ENCODE measurements around the gene EPC2.

DNA sequence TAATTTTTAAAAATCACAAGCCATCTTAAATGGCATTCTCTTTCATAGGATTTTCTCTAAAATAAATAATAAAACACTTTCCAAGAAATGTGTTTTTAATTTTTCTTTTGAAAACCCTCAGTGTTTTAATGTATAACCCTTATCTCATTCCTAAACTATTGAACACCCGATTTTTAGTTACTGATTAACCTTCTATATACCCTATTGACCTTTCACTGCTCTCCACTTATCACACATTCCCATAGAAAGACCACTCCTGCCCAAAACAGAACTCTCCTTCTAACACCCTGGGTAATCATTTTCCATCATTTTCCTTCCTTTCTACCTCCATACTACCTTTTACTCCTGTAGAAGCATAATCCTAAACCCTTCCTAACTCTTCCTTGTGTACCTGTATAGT is 102.4 kb downstream of the EPC2 start:
- TF ChIP-seq MYNN (tag by site-specific recombination; IDR thresholded peaks at IDR 0.05; ENCODE audit: borderline replicate concordance), result no peak
- TF ChIP-seq, protein P1, sequence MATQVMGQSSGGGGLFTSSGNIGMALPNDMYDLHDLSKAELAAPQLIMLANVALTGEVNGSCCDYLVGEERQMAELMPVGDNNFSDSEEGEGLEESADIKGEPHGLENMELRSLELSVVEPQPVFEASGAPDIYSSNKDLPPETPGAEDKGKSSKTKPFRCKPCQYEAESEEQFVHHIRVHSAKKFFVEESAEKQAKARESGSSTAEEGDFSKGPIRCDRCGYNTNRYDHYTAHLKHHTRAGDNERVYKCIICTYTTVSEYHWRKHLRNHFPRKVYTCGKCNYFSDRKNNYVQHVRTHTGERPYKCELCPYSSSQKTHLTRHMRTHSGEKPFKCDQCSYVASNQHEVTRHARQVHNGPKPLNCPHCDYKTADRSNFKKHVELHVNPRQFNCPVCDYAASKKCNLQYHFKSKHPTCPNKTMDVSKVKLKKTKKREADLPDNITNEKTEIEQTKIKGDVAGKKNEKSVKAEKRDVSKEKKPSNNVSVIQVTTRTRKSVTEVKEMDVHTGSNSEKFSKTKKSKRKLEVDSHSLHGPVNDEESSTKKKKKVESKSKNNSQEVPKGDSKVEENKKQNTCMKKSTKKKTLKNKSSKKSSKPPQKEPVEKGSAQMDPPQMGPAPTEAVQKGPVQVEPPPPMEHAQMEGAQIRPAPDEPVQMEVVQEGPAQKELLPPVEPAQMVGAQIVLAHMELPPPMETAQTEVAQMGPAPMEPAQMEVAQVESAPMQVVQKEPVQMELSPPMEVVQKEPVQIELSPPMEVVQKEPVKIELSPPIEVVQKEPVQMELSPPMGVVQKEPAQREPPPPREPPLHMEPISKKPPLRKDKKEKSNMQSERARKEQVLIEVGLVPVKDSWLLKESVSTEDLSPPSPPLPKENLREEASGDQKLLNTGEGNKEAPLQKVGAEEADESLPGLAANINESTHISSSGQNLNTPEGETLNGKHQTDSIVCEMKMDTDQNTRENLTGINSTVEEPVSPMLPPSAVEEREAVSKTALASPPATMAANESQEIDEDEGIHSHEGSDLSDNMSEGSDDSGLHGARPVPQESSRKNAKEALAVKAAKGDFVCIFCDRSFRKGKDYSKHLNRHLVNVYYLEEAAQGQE (tag by site-specific recombination; IDR thresholded peaks at IDR 0.05), result no peak
- TF ChIP-seq ZBTB7A (tag by site-specific recombination; IDR thresholded peaks at IDR 0.05; ENCODE audit: low read depth), result no peak
- TF ChIP-seq ZNF404 (tag by site-specific recombination; IDR thresholded peaks at IDR 0.05), result no peak
- no peak for TF ChIP-seq ZNF701 (tag by site-specific recombination; IDR thresholded peaks at IDR 0.05)
- TF ChIP-seq ZNF311 (tag by site-specific recombination; IDR thresholded peaks at IDR 0.05; ENCODE audit: borderline replicate concordance), result no peak
- TF ChIP-seq, protein P2, sequence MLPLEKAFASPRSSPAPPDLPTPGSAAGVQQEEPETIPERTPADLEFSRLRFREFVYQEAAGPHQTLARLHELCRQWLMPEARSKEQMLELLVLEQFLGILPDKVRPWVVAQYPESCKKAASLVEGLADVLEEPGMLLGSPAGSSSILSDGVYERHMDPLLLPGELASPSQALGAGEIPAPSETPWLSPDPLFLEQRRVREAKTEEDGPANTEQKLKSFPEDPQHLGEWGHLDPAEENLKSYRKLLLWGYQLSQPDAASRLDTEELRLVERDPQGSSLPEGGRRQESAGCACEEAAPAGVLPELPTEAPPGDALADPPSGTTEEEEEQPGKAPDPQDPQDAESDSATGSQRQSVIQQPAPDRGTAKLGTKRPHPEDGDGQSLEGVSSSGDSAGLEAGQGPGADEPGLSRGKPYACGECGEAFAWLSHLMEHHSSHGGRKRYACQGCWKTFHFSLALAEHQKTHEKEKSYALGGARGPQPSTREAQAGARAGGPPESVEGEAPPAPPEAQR (tag by site-specific recombination; IDR thresholded peaks at IDR 0.05), result no peak

Measured in HEK293 (cell line).